VCaP (cell line): ENCODE data around the gene APOD.
"Not testable (repeated sequence)": the region's sequence is repeated elsewhere in the genome, so short reads cannot be mapped to it uniquely, and the experiment has no call there.

Experiments
- H3K27ac ChIP-seq: fragments of 450-650 bp; 2 replicates; pipeline ENCODE4 v1.5.1; 2017
- CTCF ChIP-seq: fragments of 450-650 bp; conservative IDR thresholded peaks from 2 replicates; pipeline ENCODE4 v1.5.1; 2017; ENCODE audit warnings: mild to moderate bottlenecking, moderate library complexity

The APOD gene

DNA sequence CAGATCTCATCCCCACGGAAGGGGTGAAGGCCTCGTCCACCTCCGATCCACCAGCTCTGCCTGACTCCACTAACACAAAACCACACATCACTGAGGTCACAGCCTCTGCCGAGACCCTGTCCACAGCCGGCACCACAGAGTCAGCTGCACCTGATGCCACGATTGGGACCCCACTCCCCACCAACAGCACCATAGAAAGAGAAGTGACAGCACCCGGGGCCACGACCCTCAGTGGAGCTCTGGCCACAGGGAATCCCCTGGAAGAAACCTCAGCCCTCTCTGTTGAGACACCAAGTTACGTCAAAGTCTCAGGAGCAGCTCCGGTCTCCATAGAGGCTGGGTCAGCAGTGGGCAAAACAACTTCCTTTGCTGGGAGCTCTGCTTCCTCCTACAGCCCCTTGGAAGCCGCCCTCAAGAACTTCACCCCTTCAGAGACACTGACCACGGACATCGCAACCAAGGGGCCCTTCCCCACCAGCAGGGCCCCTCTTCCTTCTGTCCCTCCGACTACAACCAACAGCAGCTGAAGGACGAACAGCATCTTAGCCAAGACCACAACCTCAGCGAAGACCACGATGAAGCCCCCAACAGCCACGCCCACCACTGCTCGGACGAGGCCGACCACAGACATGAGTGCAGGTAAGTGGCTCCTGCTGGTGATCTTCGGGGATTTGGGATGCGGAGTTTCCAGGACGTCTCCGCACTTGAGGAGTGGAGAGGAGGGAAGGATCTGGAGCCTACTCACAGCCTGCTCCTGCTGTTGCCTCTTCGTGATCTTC is 36.0 kb upstream of the APOD start:
- H3K27ac ChIP-seq: not testable (repeated sequence)

DNA sequence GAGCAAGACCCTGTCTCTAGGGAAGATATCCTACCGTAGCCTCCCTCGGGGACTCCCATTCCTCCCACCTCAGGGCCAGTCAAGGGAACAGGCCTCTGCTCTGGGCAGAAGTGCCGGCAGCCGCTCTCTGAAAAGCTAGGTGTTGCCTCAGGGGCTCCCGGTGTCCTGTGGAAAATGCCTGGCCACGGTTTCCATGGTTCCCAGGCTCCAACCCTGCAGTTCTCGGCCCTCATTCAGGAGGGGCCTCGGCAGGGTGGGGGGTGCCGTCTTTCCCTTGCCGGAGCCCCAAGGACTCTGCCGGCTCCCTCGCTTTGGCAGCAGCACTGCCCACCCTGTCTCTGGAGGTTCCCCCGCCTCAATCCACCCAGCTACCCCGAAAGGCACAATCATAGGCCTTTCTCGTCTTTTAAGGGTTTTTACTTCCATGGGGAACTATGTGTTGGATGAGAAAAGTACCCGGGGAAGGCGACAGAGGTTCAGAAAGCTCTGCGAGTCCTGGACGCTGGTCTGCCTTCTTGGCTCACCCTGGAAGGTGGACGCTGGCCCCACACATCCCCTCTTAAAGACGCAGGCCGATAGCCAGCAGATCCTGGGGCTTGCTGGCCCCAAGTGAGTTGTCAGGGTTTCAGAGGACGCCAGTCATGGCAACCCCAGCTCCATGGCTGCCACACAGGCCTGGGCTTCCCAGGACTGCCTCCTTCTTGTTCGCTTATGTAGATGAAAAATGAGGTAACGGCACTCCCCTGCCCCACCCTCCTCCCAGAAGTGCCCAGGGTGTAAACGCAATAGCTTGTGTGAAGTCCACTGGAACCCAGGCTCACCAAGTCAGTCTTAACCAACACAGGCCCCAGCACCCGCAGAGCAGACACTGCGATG is 34.3 kb upstream of the APOD start:
- H3K27ac ChIP-seq: not testable (repeated sequence)

DNA sequence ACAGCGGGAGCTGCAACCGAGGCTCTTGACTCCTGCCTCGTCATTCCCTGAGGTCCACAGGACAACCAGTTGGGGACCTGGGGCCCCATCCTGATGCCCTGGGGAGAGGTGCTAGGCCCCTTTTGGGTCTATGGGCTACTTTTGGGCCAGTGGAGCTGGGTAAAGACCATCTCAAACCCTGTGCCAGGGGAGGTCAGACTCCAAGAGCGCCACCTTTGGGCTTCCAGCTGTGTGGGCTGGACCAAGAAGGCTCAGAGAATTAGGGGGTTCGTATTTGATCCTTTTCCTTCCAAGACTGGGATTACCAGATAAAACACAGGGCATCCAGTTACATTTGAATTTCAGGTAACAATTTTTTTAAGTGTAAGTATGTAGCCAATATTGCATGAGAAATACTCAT is 33.4 kb upstream of the APOD start:
- H3K27ac ChIP-seq: not testable (repeated sequence)

- no peak overlapping the region for H3K27ac ChIP-seq
- no peak for TF ChIP-seq CTCF
Measured at GRCh38 chr3:195616681-195617080, 32.9 kb upstream of the APOD start.

GRCh38 chr3:195615952-195616537 is 32.3 kb upstream of the APOD start:
- H3K27ac ChIP-seq: not testable (repeated sequence)

DNA sequence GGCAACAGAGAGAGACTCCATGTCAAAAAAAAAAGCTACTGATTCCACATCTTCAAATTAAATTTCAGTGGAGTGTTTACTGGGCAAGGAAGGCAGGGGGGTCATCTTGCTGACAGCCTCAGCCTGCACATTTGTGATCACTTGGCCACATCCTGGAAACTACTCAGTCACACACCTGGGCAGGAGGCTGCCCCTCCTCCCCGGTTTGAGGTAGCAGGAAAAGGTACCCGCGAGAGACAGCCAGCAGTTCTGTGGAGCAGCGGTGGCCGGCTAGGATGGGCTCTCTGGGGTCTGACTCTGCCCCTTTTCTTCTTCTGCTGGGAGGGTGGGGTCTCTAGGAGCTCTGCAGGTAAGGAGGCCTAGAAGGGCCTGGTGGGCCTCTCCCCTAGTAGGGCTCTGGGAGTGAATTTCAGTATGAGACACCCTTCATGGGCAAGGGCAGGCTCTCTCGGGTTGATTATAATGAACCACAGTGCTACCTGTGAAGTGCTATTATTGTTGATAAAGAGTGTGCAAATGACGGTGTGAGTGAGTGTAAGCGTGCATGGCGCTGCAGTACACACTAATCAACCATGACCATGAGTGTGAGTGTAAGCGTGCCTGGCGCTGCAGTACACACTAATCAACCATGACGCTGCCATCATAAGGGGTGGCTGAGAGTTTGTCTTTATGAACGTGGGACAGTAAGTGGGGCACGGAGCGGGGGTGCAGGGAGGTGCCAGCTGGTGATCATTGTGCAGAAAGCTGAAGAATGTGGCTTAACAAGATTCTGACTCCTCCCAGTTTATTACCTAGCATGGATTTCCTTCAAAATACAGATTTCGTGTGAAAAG is 31.1 kb upstream of the APOD start:
- H3K27ac ChIP-seq: not testable (repeated sequence)

- no peak overlapping the region for H3K27ac ChIP-seq
- no peak for TF ChIP-seq CTCF
Measured at GRCh38 chr3:195613468-195614069, 29.8 kb upstream of the APOD start.

GRCh38 chr3:195612075-195612800 is 28.5 kb upstream of the APOD start:
- H3K27ac ChIP-seq: no peak overlapping the region

DNA sequence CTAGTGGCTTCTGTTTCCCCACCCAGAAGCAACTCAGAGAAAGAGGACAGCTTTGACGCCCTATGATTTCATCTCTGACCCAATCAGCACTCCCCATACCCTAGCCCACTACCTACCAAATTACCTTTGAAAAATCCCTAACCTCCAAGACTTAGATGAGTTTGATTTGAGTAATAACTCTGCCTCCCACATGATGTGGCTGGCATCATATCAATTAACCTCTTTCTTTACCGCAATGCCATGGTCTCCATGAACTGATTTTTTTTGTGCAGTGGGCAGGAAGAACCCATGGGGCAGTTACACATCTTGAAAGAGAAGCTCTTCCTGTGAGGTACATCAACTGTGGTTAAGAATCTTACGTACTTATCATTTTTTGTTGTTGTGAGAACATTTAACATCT is 25.5 kb upstream of the APOD start:
- no peak for TF ChIP-seq CTCF
- no peak overlapping the region for H3K27ac ChIP-seq

More at GRCh38 chr3:195612075-195612800, 28.5 kb upstream of the APOD start:
- no peak for TF ChIP-seq CTCF

DNA sequence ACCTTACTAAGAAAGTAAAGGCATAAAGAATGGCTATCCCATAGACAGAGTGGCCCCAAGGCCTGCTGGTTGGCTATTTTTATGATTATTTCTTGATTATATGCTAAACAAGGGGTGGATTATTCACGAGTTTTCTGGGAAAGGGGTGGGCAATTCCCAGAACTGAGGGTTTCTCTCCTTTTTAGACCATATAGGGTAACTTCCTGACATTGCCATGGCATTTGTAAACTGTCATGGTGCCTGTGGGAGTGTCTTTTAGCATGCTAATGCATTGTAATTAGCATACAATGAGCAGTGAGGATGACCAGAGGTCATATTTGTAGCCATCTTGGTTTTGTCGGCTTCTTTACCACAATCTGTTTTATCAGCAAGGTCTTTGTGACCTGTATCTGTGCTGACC is 18.0 kb upstream of the APOD start:
- not testable (repeated sequence) for H3K27ac ChIP-seq
